H9 (cell line): ENCODE results near the gene MFN2. TPM values are rescaled to one million over a fixed set of nuclear protein-coding genes. Genes with fewer than 3 reads are reported as not detected.

Experiments used
- DNase-seq: peaks from one replicate; pipeline ENCODE4 v3.0.0-alpha.2; 2017
- H2AFZ ChIP-seq: one replicate; pipeline ENCODE4 v1.6.1; 2013; ENCODE audit warnings: mild to moderate bottlenecking, low read length, control low read depth, moderate library complexity
- H2AK5ac ChIP-seq: 2 replicates; pipeline ENCODE4 v1.6.1; 2013; ENCODE audit warnings: low read length, control low read depth, mixed read lengths; ENCODE audit not compliant: insufficient read length
- H2BK120ac ChIP-seq: one replicate; pipeline ENCODE4 v1.6.1; 2013; ENCODE audit warnings: low read depth, mild to moderate bottlenecking, low read length, control low read depth, inconsistent platforms; ENCODE audit not compliant: poor library complexity, severe bottlenecking
- H2BK12ac ChIP-seq: 2 replicates; pipeline ENCODE4 v1.6.1; 2013; ENCODE audit warnings: low read length, control low read depth, mixed read lengths, low read depth; ENCODE audit not compliant: insufficient read length
- H2BK15ac ChIP-seq: 2 replicates; pipeline ENCODE4 v1.6.1; 2013; ENCODE audit warnings: low read depth, low read length, control low read depth
- H2BK20ac ChIP-seq: one replicate; pipeline ENCODE4 v1.6.1; 2013; ENCODE audit warnings: low read depth, mild to moderate bottlenecking, low read length, control low read depth, inconsistent platforms; ENCODE audit not compliant: poor library complexity, severe bottlenecking
- H2BK5ac ChIP-seq: 2 replicates; pipeline ENCODE4 v1.6.1; 2013; ENCODE audit warnings: low read length, control low read depth, mixed read lengths; ENCODE audit not compliant: insufficient read length
- H3K14ac ChIP-seq: 2 replicates; pipeline ENCODE4 v1.6.1; 2013; ENCODE audit warnings: low read length, control low read depth; ENCODE audit not compliant: insufficient read depth
- H3K18ac ChIP-seq: 2 replicates; pipeline ENCODE4 v1.6.1; 2013; ENCODE audit warnings: low read depth, mild to moderate bottlenecking, mixed read lengths, low read length, control low read depth; ENCODE audit not compliant: insufficient read length
- H3K23ac ChIP-seq: 2 replicates; pipeline ENCODE4 v1.6.1; 2013; ENCODE audit warnings: low read length, control low read depth, mixed read lengths, low read depth; ENCODE audit not compliant: insufficient read length
- H3K23me2 ChIP-seq: 2 replicates; pipeline ENCODE4 v1.6.1; 2013; ENCODE audit warnings: low read depth, mild to moderate bottlenecking, mixed read lengths, low read length, control low read depth; ENCODE audit not compliant: insufficient read length, poor library complexity, severe bottlenecking
- H3K27ac ChIP-seq: 2 replicates; pipeline ENCODE4 v1.5.1; 2013; ENCODE audit warnings: low read length, control low read depth, mixed read lengths, low read depth; ENCODE audit not compliant: insufficient read length
- H3K27me3 ChIP-seq: 2 replicates; pipeline ENCODE4 v1.6.1; 2013; ENCODE audit warnings: low read length, control low read depth, inconsistent platforms; ENCODE audit not compliant: insufficient read depth
- H3K4ac ChIP-seq: 2 replicates; pipeline ENCODE4 v1.6.1; 2013; ENCODE audit warnings: low read depth, mild to moderate bottlenecking, control low read depth, inconsistent platforms, low read length, moderate library complexity
- H3K4me1 ChIP-seq: 2 replicates; pipeline ENCODE4 v1.6.1; 2013; ENCODE audit warnings: low read length, control low read depth, inconsistent platforms; ENCODE audit not compliant: insufficient read depth
- H3K4me2 ChIP-seq: 2 replicates; pipeline ENCODE4 v1.6.1; 2013; ENCODE audit warnings: low read length, control low read depth, mixed read lengths; ENCODE audit not compliant: insufficient read length, insufficient read depth
- H3K56ac ChIP-seq: 2 replicates; pipeline ENCODE4 v1.6.1; 2013; ENCODE audit warnings: low read depth, mild to moderate bottlenecking, mixed read lengths, low read length, control low read depth; ENCODE audit not compliant: insufficient read length
- H3K79me1 ChIP-seq: 2 replicates; pipeline ENCODE4 v1.6.1; 2013; ENCODE audit warnings: low read depth, mild to moderate bottlenecking, moderate library complexity, low read length, control low read depth, inconsistent platforms; ENCODE audit not compliant: insufficient read depth, poor library complexity, severe bottlenecking
- H3K79me2 ChIP-seq: 2 replicates; pipeline ENCODE4 v1.6.1; 2013; ENCODE audit warnings: low read length, control low read depth, inconsistent platforms; ENCODE audit not compliant: insufficient read depth
- H3K9ac ChIP-seq: 2 replicates; pipeline ENCODE4 v1.6.1; 2013; ENCODE audit warnings: low read length, control low read depth, mixed read lengths; ENCODE audit not compliant: insufficient read length; ENCODE audit errors: extremely low read depth
- H3K9me3 ChIP-seq: one replicate; pipeline ENCODE4 v1.6.1; 2013; ENCODE audit warnings: low read depth, low read length, inconsistent platforms; ENCODE audit not compliant: control insufficient read depth
- H3T11ph ChIP-seq: one replicate; pipeline ENCODE4 v1.6.1; 2013; ENCODE audit warnings: mild to moderate bottlenecking, low read length, control low read depth, inconsistent platforms
- H4K20me1 ChIP-seq: one replicate; pipeline ENCODE4 v1.6.1; 2013; ENCODE audit not compliant: control insufficient read depth, insufficient read length, insufficient read depth
- H4K5ac ChIP-seq: 2 replicates; pipeline ENCODE4 v1.6.1; 2013; ENCODE audit warnings: low read depth, mild to moderate bottlenecking, mixed read lengths, low read length, control low read depth; ENCODE audit not compliant: insufficient read length
- H4K8ac ChIP-seq: replicated peaks from 2 replicates; pipeline ENCODE4 v1.6.1; 2013; ENCODE audit warnings: low read length, control low read depth, mixed read lengths, low read depth; ENCODE audit not compliant: insufficient read length
- H4K91ac ChIP-seq: 2 replicates; pipeline ENCODE4 v1.6.1; 2013; ENCODE audit warnings: low read depth, mild to moderate bottlenecking, moderate library complexity, mixed read lengths, low read length, control low read depth; ENCODE audit not compliant: insufficient read length
- H3K27ac Mint-ChIP-seq, 3 experiments: 2 replicates in 2 of 3; 3 replicates in 1 of 3; pipeline ENCODE4 v1.8.0; 2020 to 2021; ENCODE audit warnings: mixed read lengths in 3 of 3, mild to moderate bottlenecking in 1 of 3, moderate library complexity in 1 of 3
- H3K27me3 Mint-ChIP-seq: 2 replicates; pipeline ENCODE4 v1.8.0; 2021; ENCODE audit warnings: low read depth, mild to moderate bottlenecking, moderate library complexity, mixed read lengths
- H3K36me3 Mint-ChIP-seq, 3 experiments: 2 replicates in 2 of 3; 3 replicates in 1 of 3; pipeline ENCODE4 v1.8.0; 2020 to 2021; ENCODE audit warnings: low read depth in 3 of 3, mixed read lengths in 3 of 3; ENCODE audit not compliant: insufficient read depth in 1 of 3
- H3K4me1 Mint-ChIP-seq, 2 experiments: 2 replicates each; pipeline ENCODE4 v1.8.0; 2020; ENCODE audit warnings: mixed read lengths in 2 of 2
- H3K4me3 Mint-ChIP-seq, 2 experiments: 2 replicates in 1 of 2; 3 replicates in 1 of 2; pipeline ENCODE4 v1.8.0; 2020 to 2021; ENCODE audit warnings: mild to moderate bottlenecking in 2 of 2, mixed read lengths in 2 of 2, moderate library complexity in 1 of 2
- H3K9me3 Mint-ChIP-seq, 2 experiments: 2 replicates in 1 of 2; 3 replicates in 1 of 2; pipeline ENCODE4 v1.8.0; 2020; ENCODE audit warnings: mild to moderate bottlenecking in 2 of 2, mixed read lengths in 2 of 2, moderate library complexity in 1 of 2
- CTCF ChIP-seq: fragments of 200-600 bp; sonication (generic); conservative IDR thresholded peaks from 3 replicates; pipeline ENCODE4 v1.8.0; 2021; ENCODE audit warnings: antibody characterized with exemption, mild to moderate bottlenecking
- WGBS: extraction: QIAGEN DNeasy Blood & Tissue Kit; methylation state at CpG from one replicate; pipeline ENCODE4 v1.1.7; 2013; ENCODE audit warnings: missing lambda C conversion rate, low lambda C conversion rate, mixed read lengths; ENCODE audit not compliant: insufficient read length; ENCODE audit errors: extremely low coverage; 5-methylcytosine and 5-hydroxymethylcytosine counted together
- total RNA-seq: library from RNA; stranded (reverse); gene quantifications from 2 replicates; pipeline ENCODE4 v1.2.1, GENCODE V29; 2021

MFN2 gene
- total RNA-seq, 1 experiment from 2014 or later, result 61.4 TPM

GRCh38 chr1:11948822-11949458, 31.3 kb upstream of the MFN2 start:
- no peaks in the 10 kb centered on the region for H3K79me1 ChIP-seq
- H3K18ac ChIP-seq, result no peak overlapping the region
- TF ChIP-seq CTCF, result no peak
- H4K20me1 ChIP-seq, result no peaks in the 10 kb centered on the region
- no peak overlapping the region for H3K9ac ChIP-seq
- Mint-ChIP-seq H3K4me1 (peaks cover 12 to 14% of the 10 kb centered on the region in 2 experiments), H3K36me3 (peaks cover 24 to 54% (median 48%) of the 10 kb centered on the region in 3 experiments), H3K27ac (no peak overlapping the region), H3K4me3 (no peak overlapping the region), H3K27me3 (no peaks in the 10 kb centered on the region; the same call in 1 of the 2 replicates), H3K9me3 (peaks cover 2 to 3% of the 10 kb centered on the region in 2 experiments; a peak in 2 of 5 replicates)
- no peaks in the 10 kb centered on the region for H3K9me3 ChIP-seq
- H2BK5ac ChIP-seq, result no peak overlapping the region
- H3K23ac ChIP-seq, result no peak overlapping the region
- peak overlapping the region; percentile 11 for H3K4me2 ChIP-seq
- no peak overlapping the region for H2AFZ ChIP-seq
- H3K27me3 ChIP-seq, result no peaks in the 10 kb centered on the region
- no peaks in the 10 kb centered on the region for H3K79me2 ChIP-seq
- no peak overlapping the region for H4K8ac ChIP-seq
- no peak overlapping the region for H2BK20ac ChIP-seq
- no peak overlapping the region for H2AK5ac ChIP-seq
- no peak overlapping the region for H3K4ac ChIP-seq
- no peaks in the 10 kb centered on the region for H3K23me2 ChIP-seq
- no peak overlapping the region for H3K56ac ChIP-seq
- H4K91ac ChIP-seq, result no peak overlapping the region
- no peak overlapping the region for H4K5ac ChIP-seq
- H2BK120ac ChIP-seq, result no peak overlapping the region
- no peak overlapping the region for H2BK12ac ChIP-seq
- H3K14ac ChIP-seq, result 0 out of 2 replicates have a peak overlapping the region, but pooled peaks have one; percentile 13
- no peaks in the 10 kb centered on the region; the same call in 1 of the 2 replicates for H3K4me1 ChIP-seq
- H3K27ac ChIP-seq, result no peak overlapping the region
- no peak overlapping the region for H3T11ph ChIP-seq
- no peak overlapping the region for H2BK15ac ChIP-seq
- WGBS, result no CpG with 5 or more reads among the region's 6 CpGs
- no peak for DNase-seq
